GM18526 (cell line): ENCODE data around the gene C8B.

Experiments
- POLR2A ChIP-seq: IDR thresholded peaks from 3 replicates; pipeline ENCODE4 v1.6.1; 2011; ENCODE audit not compliant: insufficient read length; ENCODE audit errors: extremely low read depth

The C8B gene

DNA sequence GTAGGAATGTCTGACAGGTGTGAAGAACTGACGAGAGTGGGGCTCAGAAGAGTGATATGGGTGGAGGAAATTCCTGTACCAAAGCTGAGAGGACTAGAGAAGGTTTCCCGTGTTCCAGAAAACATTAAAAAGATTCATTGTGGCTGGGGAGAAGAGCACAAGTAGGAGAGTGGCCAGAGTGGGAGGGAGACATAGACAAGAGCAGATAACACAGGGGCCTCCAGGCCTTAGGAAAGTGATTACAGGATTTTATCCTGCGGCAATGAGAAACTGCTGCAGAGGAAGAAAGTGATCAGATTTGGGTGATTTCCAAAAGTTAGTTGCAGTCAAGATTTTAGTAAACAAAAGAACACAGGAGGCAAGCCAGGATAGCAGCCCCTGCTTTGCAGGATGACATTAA lies 7.9 kb downstream of the C8B start:
- no peak for TF ChIP-seq POLR2A

- TF ChIP-seq POLR2A = no peak
These were observed 11.2 kb downstream of the C8B start for GRCh38 chr1:56954664-56955063.

- no peak for TF ChIP-seq POLR2A
These were observed 12.4 kb downstream of the C8B start for GRCh38 chr1:56953386-56953785.

GRCh38 chr1:56952501-56952900 lies 13.3 kb downstream of the C8B start:
- no peak for TF ChIP-seq POLR2A

GRCh38 chr1:56948403-56949023 lies 17.3 kb downstream of the C8B start:
- no peak for TF ChIP-seq POLR2A

DNA sequence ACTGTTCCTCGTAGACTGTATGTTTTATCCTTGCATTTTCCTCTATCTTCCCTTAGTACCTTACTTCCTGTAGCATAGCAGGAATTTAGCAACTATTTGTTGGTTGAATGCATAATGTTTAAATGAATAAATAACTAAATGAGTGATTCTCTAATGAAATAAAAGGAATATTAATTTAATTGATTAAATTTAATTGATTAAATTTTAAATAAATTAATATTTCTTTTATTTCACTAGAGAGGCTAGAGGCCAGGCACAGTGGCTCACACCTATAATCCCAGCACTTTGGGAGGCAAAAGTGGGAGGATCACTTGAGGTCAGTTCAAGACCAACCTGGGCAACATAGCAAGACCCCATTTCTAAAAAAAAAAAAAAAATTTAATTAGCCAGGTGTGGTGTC lies 25.8 kb downstream of the C8B start:
- no peak for TF ChIP-seq POLR2A

- no peak for TF ChIP-seq POLR2A
These were observed 26.6 kb downstream of the C8B start for GRCh38 chr1:56939209-56939608.

DNA sequence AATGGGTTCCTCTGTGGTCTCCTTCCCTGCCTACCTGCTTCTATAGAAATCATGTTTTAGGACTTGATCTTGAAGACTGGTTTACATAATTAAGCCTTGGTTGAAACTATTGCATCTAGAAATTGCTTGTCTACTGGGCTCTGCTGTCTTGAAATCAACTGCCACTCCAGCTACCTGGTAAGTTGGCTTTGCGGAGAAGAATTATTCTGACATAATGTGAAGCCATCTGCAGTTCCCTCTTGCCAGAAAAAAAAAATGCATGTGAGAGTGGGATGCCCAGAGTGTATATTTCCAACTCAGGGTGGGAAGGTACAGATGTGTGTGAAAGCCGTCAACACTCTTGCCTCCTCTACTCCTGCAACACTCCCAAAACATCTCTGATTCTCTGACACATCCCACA lies 27.2 kb downstream of the C8B start:
- no peak for TF ChIP-seq POLR2A

DNA sequence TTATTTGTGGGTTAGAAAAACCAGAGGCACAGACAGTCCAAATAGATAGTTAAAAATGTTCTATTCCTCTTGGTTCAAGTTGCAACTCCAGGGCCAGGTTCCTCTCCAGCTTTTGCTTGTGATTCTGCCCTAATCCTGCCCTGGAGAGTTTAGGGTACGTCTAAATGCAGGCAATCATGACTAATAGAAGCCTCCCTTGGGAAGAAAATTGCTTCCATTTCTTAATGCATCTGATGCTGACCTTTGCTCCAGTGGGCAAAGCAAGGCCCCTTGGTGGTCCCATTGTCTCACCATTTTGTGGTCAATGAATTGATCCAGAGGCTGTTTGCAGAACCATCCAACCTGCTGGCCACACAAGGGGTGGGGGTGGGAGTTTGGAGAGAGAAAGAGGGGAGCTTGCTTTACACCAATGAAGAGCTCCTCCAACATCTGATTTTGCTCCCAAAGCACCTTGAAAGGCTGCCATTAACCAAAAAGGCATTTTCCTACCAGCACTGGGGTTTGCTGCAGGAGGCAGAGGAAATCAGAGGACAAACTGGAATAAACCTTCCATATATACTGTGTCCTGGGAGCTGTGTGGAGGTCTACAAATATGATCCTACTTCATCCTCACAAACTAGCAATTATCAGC lies 31.3 kb downstream of the C8B start:
- no peak for TF ChIP-seq POLR2A

GRCh38 chr1:56933606-56934005 lies 32.2 kb downstream of the C8B start:
- TF ChIP-seq POLR2A = no peak

DNA sequence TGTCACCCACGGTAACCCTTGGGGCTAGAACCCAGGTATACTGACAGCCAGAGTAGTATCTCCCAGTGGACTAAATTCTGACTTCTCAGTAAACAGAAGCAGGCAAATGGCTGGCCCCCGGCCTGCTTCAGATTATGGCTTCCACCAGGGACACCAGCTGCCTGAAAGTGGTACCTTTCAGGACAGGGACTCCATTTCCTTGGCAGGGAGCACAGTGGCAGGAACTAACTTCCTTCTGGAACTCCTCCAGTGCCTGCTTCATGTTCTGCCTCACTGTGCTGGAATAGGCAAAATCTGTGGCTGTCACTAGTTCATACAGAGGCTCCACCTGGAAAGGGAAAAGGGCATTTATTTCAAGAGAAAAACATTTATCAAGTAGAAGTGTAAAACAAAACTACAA lies 32.7 kb downstream of the C8B start:
- TF ChIP-seq POLR2A = no peak

GRCh38 chr1:56931686-56932085 lies 34.1 kb downstream of the C8B start:
- TF ChIP-seq POLR2A = no peak

- TF ChIP-seq POLR2A = no peak
These were observed 34.6 kb downstream of the C8B start for GRCh38 chr1:56931211-56931610.

DNA sequence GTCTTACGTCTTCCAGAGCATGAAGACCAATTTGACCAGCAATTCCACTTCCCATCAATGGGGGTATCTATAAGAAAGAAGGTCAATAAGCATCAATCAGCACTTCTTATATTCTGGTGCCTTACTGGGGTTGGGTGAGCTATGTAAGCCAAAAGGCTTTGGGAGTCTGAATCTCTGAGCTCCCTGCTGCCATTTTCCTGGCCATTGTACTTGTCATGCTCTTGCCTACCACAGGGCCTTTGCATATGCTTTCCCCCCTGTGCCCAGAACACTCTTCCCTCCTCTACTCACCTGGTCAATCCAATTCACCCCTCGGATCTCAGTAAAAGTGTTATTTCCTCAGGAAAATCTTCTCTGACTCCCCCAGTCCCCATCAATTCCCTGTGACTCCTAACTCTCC lies 36.3 kb downstream of the C8B start:
- no peak for TF ChIP-seq POLR2A

DNA sequence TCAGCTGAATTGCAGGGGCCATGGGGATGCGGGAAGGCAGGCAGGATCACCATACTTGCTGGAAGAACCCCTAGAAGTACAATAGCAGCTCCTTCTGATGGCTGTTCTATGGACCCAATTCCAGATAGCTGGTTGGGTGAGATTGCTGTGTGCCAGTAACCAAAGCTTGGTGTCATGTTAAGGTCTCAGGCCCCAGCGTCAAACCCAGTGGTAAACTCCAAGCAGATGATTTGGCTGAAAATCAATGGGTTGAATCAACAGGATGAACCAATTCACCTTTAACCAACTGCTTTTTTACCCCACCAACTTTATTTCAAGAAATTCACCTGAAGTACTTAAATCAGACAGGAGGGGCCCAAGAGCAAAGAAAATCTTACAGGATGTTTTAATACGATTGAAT lies 37.8 kb downstream of the C8B start:
- no peak for TF ChIP-seq POLR2A

GRCh38 chr1:56927171-56927570 lies 38.6 kb downstream of the C8B start:
- no peak for TF ChIP-seq POLR2A

DNA sequence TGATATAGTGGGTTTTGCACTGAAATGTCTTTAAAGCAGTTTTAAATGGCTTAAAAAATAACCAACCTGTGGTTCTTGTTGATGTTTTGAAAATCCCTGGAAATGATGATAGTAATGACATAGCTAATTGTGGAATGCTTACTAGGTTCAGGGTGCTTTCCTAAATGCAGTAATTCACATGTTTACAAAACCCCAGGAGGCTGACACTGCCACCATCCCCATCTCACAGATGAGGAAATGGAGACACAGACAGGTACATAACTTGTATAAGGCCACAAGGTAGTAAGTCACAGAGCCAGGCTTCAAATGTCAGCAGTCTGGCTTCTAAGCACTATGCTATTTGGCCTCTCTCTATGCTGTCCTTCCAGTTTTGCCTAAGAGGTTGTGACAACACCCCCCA lies 40.6 kb downstream of the C8B start:
- TF ChIP-seq POLR2A = no peak
